GM12875 (cell line): ENCODE measurements around the gene GRM3.

Source experiments
- H3K4me3 ChIP-seq: one replicate; pipeline ENCODE4 v1.5.1; 2011; ENCODE audit warnings: low read depth, low read length, control low read depth
- CTCF ChIP-seq: IDR thresholded peaks from 2 replicates; pipeline ENCODE4 v1.5.1; 2011; ENCODE audit warnings: low read depth, mild to moderate bottlenecking, control low read depth, inconsistent platforms, low read length, moderate library complexity, borderline replicate concordance; ENCODE audit not compliant: insufficient read depth

The GRM3 gene

GRCh38 chr7:86844608-86845007, 200.9 kb downstream of the GRM3 start:
- no peak for TF ChIP-seq CTCF
- no peak overlapping the region for H3K4me3 ChIP-seq

GRCh38 chr7:86846494-86847190, 202.9 kb downstream of the GRM3 start:
- TF ChIP-seq CTCF, result no peak
- no peak overlapping the region for H3K4me3 ChIP-seq

- no peak for TF ChIP-seq CTCF
- no peak overlapping the region for H3K4me3 ChIP-seq
These were observed 204.5 kb downstream of the GRM3 start for GRCh38 chr7:86848226-86848625.

GRCh38 chr7:86851566-86851965, 207.9 kb downstream of the GRM3 start:
- H3K4me3 ChIP-seq, result no peak overlapping the region
- TF ChIP-seq CTCF, result no peak

GRCh38 chr7:86863452-86863851, 219.7 kb downstream of the GRM3 start:
- no peak overlapping the region for H3K4me3 ChIP-seq
- TF ChIP-seq CTCF, result no peak

- TF ChIP-seq CTCF, result no peak
- no peak overlapping the region for H3K4me3 ChIP-seq
These were observed 223.6 kb downstream of the GRM3 start for GRCh38 chr7:86867163-86867762.

- TF ChIP-seq CTCF, result no peak
- no peak overlapping the region for H3K4me3 ChIP-seq
These were observed 232.4 kb downstream of the GRM3 start for GRCh38 chr7:86876146-86876545.
